Brain microvascular endothelial cell (primary cell): Measurements from ENCODE around the gene TEAD1.

Experiments used
- DNase-seq: peaks from one replicate; pipeline ENCODE4 v3.0.0-alpha.2; 2020
- H3K27ac ChIP-seq: fragments of 250-450 bp; sonication (Bioruptor Pico); 2 replicates; pipeline ENCODE4 v1.5.1; 2020; ENCODE audit warnings: mild to moderate bottlenecking, moderate library complexity
- H3K27me3 ChIP-seq: fragments of 250-450 bp; sonication (Bioruptor Pico); replicated peaks from 2 replicates; pipeline ENCODE4 v1.5.1; 2020; ENCODE audit warnings: mild to moderate bottlenecking
- H3K36me3 ChIP-seq: fragments of 250-450 bp; sonication (Bioruptor Pico); replicated peaks from 2 replicates; pipeline ENCODE4 v1.5.1; 2020; ENCODE audit warnings: mild to moderate bottlenecking
- H3K4me3 ChIP-seq: 2 replicates; pipeline ENCODE4 v1.5.1; 2011; ENCODE audit warnings: low read depth, mild to moderate bottlenecking, control low read depth, low read length, moderate library complexity
- CTCF ChIP-seq: IDR thresholded peaks from 2 replicates; pipeline ENCODE4 v1.5.1; 2011; ENCODE audit warnings: low read depth, mild to moderate bottlenecking, moderate library complexity, low read length, control low read depth, inconsistent platforms; ENCODE audit errors: missing control alignments
- in situ Hi-C: cut with HindIII; loops from 2 replicates; pipeline ENCODE4 v1.10.0; 2017; ENCODE audit warnings: low sequenced_read_pairs, low pct_ligation_motif_present

TEAD1 gene

DNA sequence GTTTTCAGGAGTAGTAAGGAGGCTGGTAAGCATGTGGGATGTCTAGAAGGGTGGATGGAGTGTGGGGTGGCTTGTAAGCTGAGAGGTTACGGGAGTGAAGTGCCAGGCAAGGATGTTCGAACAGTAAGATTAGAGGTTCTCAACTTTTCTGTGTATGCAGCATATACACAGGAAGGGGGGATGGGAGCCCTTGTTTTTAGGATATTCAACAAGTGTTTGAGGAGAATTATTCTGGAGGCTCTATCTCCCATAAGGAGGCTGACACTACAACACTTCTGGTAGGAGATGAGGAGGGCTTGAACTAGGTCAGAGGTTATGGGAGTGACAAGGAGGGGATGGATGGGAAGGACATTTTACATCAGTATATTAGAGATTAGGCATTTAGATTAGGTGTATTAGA is 109.5 kb downstream of the TEAD1 start:
- no peak for TF ChIP-seq CTCF
- no peaks in the 10 kb centered on the region for H3K36me3 ChIP-seq
- H3K27me3 ChIP-seq: no peaks in the 10 kb centered on the region
- no peak overlapping the region for H3K27ac ChIP-seq
- H3K4me3 ChIP-seq: no peak overlapping the region
- DNase-seq: no peak
- in situ Hi-C loops: no loop called here

DNA sequence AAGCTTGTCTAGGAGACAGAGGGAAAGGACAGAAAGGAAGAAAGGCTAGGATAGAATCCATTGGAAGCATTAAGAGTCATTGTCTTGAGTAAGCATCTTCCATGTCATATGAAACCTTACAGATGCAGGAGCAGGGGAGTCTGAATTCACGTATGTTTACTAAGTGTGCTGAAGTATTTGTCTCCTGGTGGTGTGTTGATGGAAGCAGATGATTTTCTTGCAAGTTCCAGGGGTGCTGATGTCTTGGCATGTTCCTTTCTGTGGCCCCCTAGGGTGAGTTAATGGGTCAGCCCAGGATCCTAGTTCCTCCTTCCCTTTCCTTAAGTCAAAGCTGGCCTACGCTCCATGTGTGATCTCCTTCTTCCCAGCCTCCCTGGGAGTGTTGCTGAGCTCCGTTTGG is 110.2 kb downstream of the TEAD1 start:
- Histone ChIP-seq H3K27me3 (no peaks in the 10 kb centered on the region), H3K36me3 (no peaks in the 10 kb centered on the region), H3K27ac (no peak overlapping the region), H3K4me3 (no peak overlapping the region)
- no peak for DNase-seq
- TF ChIP-seq CTCF: no peak
- in situ Hi-C loops: no loop called here

DNA sequence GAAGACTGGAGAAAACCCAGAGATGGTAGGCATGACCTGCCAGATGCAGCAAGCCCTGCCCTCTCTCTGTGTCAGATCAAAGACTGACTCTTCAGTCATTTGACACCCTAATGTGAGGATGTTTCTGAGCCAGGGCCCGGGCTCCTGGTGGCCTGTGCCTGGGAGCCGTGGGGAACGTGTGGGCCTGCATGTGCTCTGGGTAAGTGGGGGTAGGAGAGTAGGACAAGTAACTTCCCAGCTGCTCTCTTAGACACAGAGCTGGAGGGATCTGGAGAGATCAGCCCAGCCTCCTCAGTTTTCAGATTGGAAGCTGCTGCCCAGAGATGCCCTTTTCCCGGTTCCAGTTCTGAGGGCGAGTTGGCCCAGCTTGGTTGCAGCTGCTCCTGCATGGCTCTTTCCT is 110.8 kb downstream of the TEAD1 start:
- Histone ChIP-seq H3K4me3 (no peak overlapping the region), H3K27me3 (no peaks in the 10 kb centered on the region), H3K36me3 (no peaks in the 10 kb centered on the region), H3K27ac (no peak overlapping the region)
- in situ Hi-C loops: no loop called here
- TF ChIP-seq CTCF: no peak
- DNase-seq: no peak

- Histone ChIP-seq H3K36me3 (no peaks in the 10 kb centered on the region), H3K27ac (no peak overlapping the region), H3K27me3 (no peaks in the 10 kb centered on the region), H3K4me3 (no peak overlapping the region)
- no peak for TF ChIP-seq CTCF
- in situ Hi-C loops: no loop called here
- DNase-seq: no peak
Measured at GRCh38 chr11:12785901-12786300, 111.7 kb downstream of the TEAD1 start.

DNA sequence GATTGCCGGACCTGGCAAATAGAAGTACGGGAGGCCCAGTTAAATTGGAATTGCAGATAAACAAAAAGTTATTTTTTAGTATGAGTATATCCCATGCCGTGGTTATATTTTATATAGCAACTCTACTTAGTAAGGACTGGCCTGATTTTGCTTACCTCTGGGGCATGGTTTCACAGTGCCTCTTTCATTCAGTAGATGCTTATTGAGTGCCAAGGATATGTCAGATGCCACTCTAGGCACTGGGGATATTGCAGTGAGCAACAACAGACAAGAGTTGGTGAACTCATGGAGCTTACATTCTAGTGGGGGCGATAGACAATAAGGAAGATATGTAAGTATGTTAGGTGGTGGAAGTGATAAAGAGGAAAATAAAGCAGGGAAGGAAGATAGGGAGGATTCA is 112.2 kb downstream of the TEAD1 start:
- Histone ChIP-seq H3K27ac (no peak overlapping the region), H3K36me3 (no peaks in the 10 kb centered on the region), H3K4me3 (no peak overlapping the region), H3K27me3 (no peaks in the 10 kb centered on the region)
- in situ Hi-C loops: no loop called here
- TF ChIP-seq CTCF: no peak
- DNase-seq: no peak

DNA sequence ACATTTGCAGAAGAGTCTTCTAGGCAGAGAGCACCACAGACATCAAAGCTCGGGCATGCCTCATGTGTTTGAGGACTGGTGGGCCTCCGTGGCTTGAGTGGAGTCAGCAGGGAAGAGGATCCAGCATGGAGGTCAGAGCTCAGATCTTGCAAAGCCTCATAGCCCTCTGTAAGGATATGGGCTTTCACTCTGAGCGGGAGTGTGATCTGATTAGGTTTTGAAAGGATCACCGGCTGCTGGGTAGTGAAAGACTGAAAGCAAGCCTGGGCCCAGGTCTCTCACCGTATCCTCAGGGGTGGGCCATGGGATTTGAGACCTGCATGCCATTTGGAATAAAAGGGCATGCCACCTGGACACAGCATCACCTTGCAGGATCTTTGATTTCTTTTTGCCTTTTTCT is 112.7 kb downstream of the TEAD1 start:
- Histone ChIP-seq H3K36me3 (no peaks in the 10 kb centered on the region), H3K27ac (no peak overlapping the region), H3K27me3 (no peaks in the 10 kb centered on the region), H3K4me3 (no peak overlapping the region)
- DNase-seq: no peak
- TF ChIP-seq CTCF: no peak
- in situ Hi-C loops: no loop called here
